Mesenchymal stem cell (in vitro differentiated cells and primary cell): ENCODE measurements around the gene RPTOR.
A peak's percentile ranks its signal among the peaks of the same experiment; 100 is the strongest.

ENCODE experiments used
- DNase-seq: peaks from one replicate; pipeline ENCODE4 v3.0.0-alpha.2; 2013
- H2AFZ ChIP-seq: one replicate; pipeline ENCODE4 v1.6.1; 2013; ENCODE audit warnings: low read depth, mild to moderate bottlenecking, control low read depth, inconsistent platforms, low read length, moderate library complexity
- H2AK5ac ChIP-seq: 2 replicates; pipeline ENCODE4 v1.6.1; 2013; ENCODE audit warnings: low read length, moderate library complexity, mild to moderate bottlenecking, inconsistent platforms; ENCODE audit not compliant: severe bottlenecking
- H2BK120ac ChIP-seq: one replicate; pipeline ENCODE4 v1.6.1; 2013; ENCODE audit warnings: low read depth, mild to moderate bottlenecking, inconsistent platforms, low read length, moderate library complexity
- H2BK12ac ChIP-seq, 2 experiments: one replicate each; pipeline ENCODE4 v1.6.1; 2013; ENCODE audit warnings: inconsistent platforms in 2 of 2, low read length in 2 of 2, mild to moderate bottlenecking in 2 of 2, moderate library complexity in 2 of 2, control low read depth in 1 of 2
- H2BK15ac ChIP-seq: one replicate; pipeline ENCODE4 v1.6.1; 2013; ENCODE audit warnings: mild to moderate bottlenecking, low read depth, inconsistent platforms; ENCODE audit not compliant: poor library complexity, severe bottlenecking
- H2BK5ac ChIP-seq: 2 replicates; pipeline ENCODE4 v1.6.1; 2013; ENCODE audit warnings: low read depth, mild to moderate bottlenecking, low read length, control low read depth, inconsistent platforms; ENCODE audit not compliant: poor library complexity, severe bottlenecking
- H3K14ac ChIP-seq, 2 experiments: one replicate each; pipeline ENCODE4 v1.6.1; 2013; ENCODE audit warnings: inconsistent platforms in 2 of 2, low read length in 2 of 2, control low read depth in 1 of 2, mild to moderate bottlenecking in 1 of 2, moderate library complexity in 1 of 2
- H3K18ac ChIP-seq, 2 experiments: one replicate each; pipeline ENCODE4 v1.6.1; 2013; ENCODE audit warnings: inconsistent platforms in 2 of 2, low read length in 2 of 2, control low read depth in 1 of 2, low read depth in 1 of 2, mild to moderate bottlenecking in 1 of 2
- H3K23ac ChIP-seq, 2 experiments: one replicate each; pipeline ENCODE4 v1.6.1; 2013; ENCODE audit warnings: inconsistent platforms in 2 of 2, low read length in 2 of 2, mild to moderate bottlenecking in 2 of 2, moderate library complexity in 2 of 2, control low read depth in 1 of 2
- H3K27ac ChIP-seq: 2 replicates; pipeline ENCODE4 v1.5.1; 2013; ENCODE audit warnings: mild to moderate bottlenecking, moderate library complexity, low read length, control low read depth, inconsistent platforms; ENCODE audit not compliant: poor library complexity, severe bottlenecking
- H3K27me3 ChIP-seq, 2 experiments: 2 replicates each; pipeline versions ENCODE4 v1.6.1 to v1.7.0; 2013; ENCODE audit warnings: low read length in 2 of 2, mild to moderate bottlenecking in 2 of 2, moderate library complexity in 2 of 2, control low read depth in 1 of 2, inconsistent platforms in 1 of 2; ENCODE audit not compliant: control insufficient read depth in 1 of 2, insufficient read depth in 1 of 2
- H3K36me3 ChIP-seq, 2 experiments: 2 replicates each; pipeline versions ENCODE4 v1.6.1 to v1.7.0; 2013; ENCODE audit warnings: low read length in 2 of 2, control low read depth in 1 of 2, inconsistent platforms in 1 of 2, low read depth in 1 of 2, mild to moderate bottlenecking in 1 of 2; ENCODE audit not compliant: insufficient read depth in 2 of 2, control insufficient read depth in 1 of 2
- H3K4ac ChIP-seq, 2 experiments: one replicate each; pipeline ENCODE4 v1.6.1; 2013; ENCODE audit warnings: inconsistent platforms in 2 of 2, low read length in 2 of 2, mild to moderate bottlenecking in 2 of 2, moderate library complexity in 2 of 2, control low read depth in 1 of 2, low read depth in 1 of 2
- H3K4me1 ChIP-seq: 2 replicates; pipeline ENCODE4 v1.6.1; 2013; ENCODE audit warnings: low read depth, low read length, control low read depth; ENCODE audit not compliant: control insufficient read depth, insufficient read depth
- H3K4me2 ChIP-seq: 2 replicates; pipeline ENCODE4 v1.6.1; 2013; ENCODE audit warnings: low read length, mild to moderate bottlenecking, inconsistent platforms; ENCODE audit not compliant: poor library complexity, severe bottlenecking
- H3K4me3 ChIP-seq, 2 experiments: 2 replicates each; pipeline versions ENCODE4 v1.5.1 to v1.7.0; 2013; ENCODE audit warnings: low read length in 2 of 2, mild to moderate bottlenecking in 2 of 2, control low read depth in 1 of 2, low read depth in 1 of 2; ENCODE audit not compliant: insufficient read depth in 1 of 2
- H3K79me1 ChIP-seq: replicated peaks from 2 replicates; pipeline ENCODE4 v1.6.1; 2013; ENCODE audit warnings: mild to moderate bottlenecking, control low read depth, low read length, inconsistent platforms; ENCODE audit not compliant: poor library complexity, severe bottlenecking
- H3K9ac ChIP-seq: 2 replicates; pipeline ENCODE4 v1.7.0; 2013; ENCODE audit warnings: mild to moderate bottlenecking, low read length, moderate library complexity
- H3K9me3 ChIP-seq: 2 replicates; pipeline ENCODE4 v1.7.0; 2013; ENCODE audit warnings: mild to moderate bottlenecking, low read length; ENCODE audit not compliant: control insufficient read depth
- H4K8ac ChIP-seq: one replicate; pipeline ENCODE4 v1.6.1; 2013; ENCODE audit warnings: inconsistent platforms, mild to moderate bottlenecking, low read length, moderate library complexity
- H4K91ac ChIP-seq: one replicate; pipeline ENCODE4 v1.6.1; 2013; ENCODE audit warnings: mild to moderate bottlenecking, low read length, inconsistent platforms
- WGBS: methylation state at CpG from one replicate; pipeline ENCODE4 v1.1.7; 2013; ENCODE audit warnings: mixed read lengths; 5-methylcytosine and 5-hydroxymethylcytosine counted together

Gene RPTOR

DNA sequence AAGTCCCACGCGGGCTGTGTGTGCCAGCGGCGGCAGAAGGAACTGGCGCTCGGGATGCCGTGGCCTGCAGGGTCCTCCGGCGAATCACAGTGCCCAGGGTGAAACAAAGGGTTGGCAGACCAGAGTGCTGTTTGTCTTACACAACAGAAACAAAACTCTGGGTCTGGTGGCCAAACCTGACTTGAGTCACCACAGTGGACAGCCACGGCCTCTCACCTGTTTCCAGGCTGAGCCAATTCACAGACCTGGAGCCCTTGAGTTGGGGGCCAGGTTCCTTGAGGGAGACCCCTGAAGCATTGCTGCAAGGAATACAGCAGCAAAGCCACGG is 444.9 kb downstream of the RPTOR start:
- no peak overlapping the region for H3K9ac ChIP-seq
- WGBS = 87% methylated on average over 11 of the region's 11 CpGs
- H2BK5ac ChIP-seq = no peak overlapping the region
- no peak overlapping the region for H3K23ac ChIP-seq
- peaks cover 0 to 6% of the 10 kb centered on the region in 2 experiments for H3K36me3 ChIP-seq
- peak overlapping the region; percentile 4 for H2AK5ac ChIP-seq
- no peak for DNase-seq
- peak overlapping the region in 1 of 2 experiments; percentile 63 for H3K18ac ChIP-seq
- H3K27ac ChIP-seq = no peak overlapping the region
- no peak overlapping the region for H2AFZ ChIP-seq
- no peaks in the 10 kb centered on the region for H3K27me3 ChIP-seq
- H3K79me1 ChIP-seq = peaks cover 13% of the 10 kb centered on the region
- H3K9me3 ChIP-seq = no peaks in the 10 kb centered on the region
- H3K4me1 ChIP-seq = peaks cover 24% of the 10 kb centered on the region
- no peak overlapping the region for H3K14ac ChIP-seq
- no peak overlapping the region for H3K4ac ChIP-seq
- H2BK120ac ChIP-seq = no peak overlapping the region
- no peak overlapping the region for H2BK15ac ChIP-seq
- H3K4me3 ChIP-seq = no peak overlapping the region
- no peak overlapping the region for H4K91ac ChIP-seq
- H4K8ac ChIP-seq = peak overlapping the region; percentile 70
- H3K4me2 ChIP-seq = no peak overlapping the region
- H2BK12ac ChIP-seq = no peak overlapping the region

DNA sequence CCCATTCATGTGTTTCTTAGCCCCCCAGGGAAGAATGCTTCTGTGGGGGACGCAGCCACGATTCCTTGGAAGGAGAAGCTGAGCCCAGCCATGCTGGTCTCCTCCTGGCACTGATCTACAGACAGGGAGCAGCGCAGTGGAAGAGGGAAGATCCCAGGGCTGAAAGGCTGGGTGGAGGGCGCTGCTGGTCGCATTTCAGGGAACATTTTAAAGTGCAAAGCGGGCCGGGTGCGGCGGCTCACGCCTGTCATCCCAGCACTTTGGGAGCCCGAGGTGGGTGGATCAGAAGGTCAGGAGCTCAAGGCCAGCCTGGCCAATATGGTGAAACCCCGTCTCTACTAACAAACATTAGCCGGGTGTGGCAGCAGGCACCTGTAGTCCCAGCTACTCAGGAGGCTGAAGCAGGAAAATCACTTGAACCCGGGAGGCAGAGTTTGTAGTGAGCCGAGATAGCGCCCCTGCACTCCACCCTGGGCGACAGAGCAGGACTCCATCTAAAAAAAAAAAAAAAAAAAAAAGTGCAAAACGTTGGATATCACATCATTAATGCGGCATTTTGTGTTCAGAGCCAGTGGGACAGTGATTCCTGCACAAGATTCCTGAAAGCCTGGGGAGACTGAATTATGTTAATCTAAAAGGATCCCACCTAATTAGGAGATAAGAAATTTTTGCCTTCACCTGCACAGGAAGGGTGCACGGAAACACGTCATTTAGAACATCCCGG is 446.4 kb downstream of the RPTOR start:
- Histone ChIP-seq H3K79me1 (peaks cover 13% of the 10 kb centered on the region), H2BK5ac (no peak overlapping the region), H3K27ac (no peak overlapping the region), H2AFZ (peak overlapping the region; percentile 79), H2BK12ac (no peak overlapping the region), H3K9ac (peak overlapping the region; percentile 91), H3K4me3 (peak overlapping the region; percentile 82 to 85), H3K4me2 (peak overlapping the region; percentile 67), H3K14ac (no peak overlapping the region), H3K4ac (peak overlapping the region; percentile 31 to 81), H3K9me3 (no peaks in the 10 kb centered on the region), H2BK120ac (peak overlapping the region; percentile 64), H3K4me1 (peaks cover 21% of the 10 kb centered on the region), H4K8ac (peak overlapping the region; percentile 81), H4K91ac (no peak overlapping the region), H3K36me3 (peaks cover 10 to 20% of the 10 kb centered on the region in 2 experiments), H3K23ac (no peak overlapping the region), H3K18ac (peak overlapping the region in 1 of 2 experiments; percentile 67), H2AK5ac (no peak overlapping the region), H3K27me3 (no peaks in the 10 kb centered on the region), H2BK15ac (no peak overlapping the region)
- DNase-seq = no peak
- 57% methylated on average over 20 of the region's 22 CpGs for WGBS

DNA sequence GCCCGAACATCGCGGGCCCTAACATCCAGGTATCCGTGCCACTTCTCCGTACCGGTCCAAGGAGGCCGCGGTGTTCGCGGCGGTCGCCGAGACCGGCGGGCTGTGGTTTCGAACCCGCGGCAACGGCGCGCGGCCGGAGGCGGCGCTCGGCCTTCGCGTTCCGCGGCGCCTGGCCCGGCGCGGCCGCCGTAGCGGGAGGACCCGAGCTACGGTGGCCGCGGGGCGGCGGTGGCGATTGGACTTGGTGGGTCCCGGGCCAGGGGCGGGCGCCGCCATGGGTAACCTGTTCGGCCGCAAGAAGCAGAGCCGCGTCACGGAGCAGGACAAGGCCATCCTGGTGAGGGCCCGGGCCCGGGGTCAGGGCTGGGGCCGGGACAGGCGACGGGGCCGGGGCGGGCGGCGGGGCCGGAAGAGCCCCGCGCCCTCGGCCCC is 447.0 kb downstream of the RPTOR start, which contains the start of gene CHMP6:
Gene CHMP6, plus strand, starts transcription at position 197 of the 432 bp plus-strand sequence. Its CDS starts 78 bp downstream, at position 275.
- H2BK120ac ChIP-seq = peak within 1 kb of the TSS; percentile 64
- 2% methylated on average over 19 of the region's 66 CpGs for WGBS
- H2BK12ac ChIP-seq = no peak within 1 kb of the TSS
- peaks cover 21% of the 10 kb centered on the region for H3K4me1 ChIP-seq
- H3K27ac ChIP-seq = no peak within 1 kb of the TSS
- H3K18ac ChIP-seq = peak within 1 kb of the TSS; percentile 72 to 82
- peak; percentile 75 for DNase-seq
- H2AK5ac ChIP-seq = no peak within 1 kb of the TSS
- H3K36me3 ChIP-seq = peaks cover 15 to 25% of the 10 kb centered on the region in 2 experiments
- peak within 1 kb of the TSS; percentile 31 to 81 for H3K4ac ChIP-seq
- H3K4me2 ChIP-seq = peak within 1 kb of the TSS; percentile 96
- peak within 1 kb of the TSS; percentile 75 for H2BK15ac ChIP-seq
- H3K14ac ChIP-seq = no peak within 1 kb of the TSS
- no peak within 1 kb of the TSS for H2BK5ac ChIP-seq
- H4K91ac ChIP-seq = peak within 1 kb of the TSS; percentile 74
- H4K8ac ChIP-seq = peak within 1 kb of the TSS; percentile 90
- H3K9ac ChIP-seq = peak within 1 kb of the TSS; percentile 91
- peak within 1 kb of the TSS; percentile 82 to 85 for H3K4me3 ChIP-seq
- no peaks in the 10 kb centered on the region for H3K9me3 ChIP-seq
- peaks cover 13% of the 10 kb centered on the region for H3K79me1 ChIP-seq
- H2AFZ ChIP-seq = peak within 1 kb of the TSS; percentile 79
- H3K27me3 ChIP-seq = no peaks in the 10 kb centered on the region
- H3K23ac ChIP-seq = peak within 1 kb of the TSS in 1 of 2 experiments; percentile 30

GRCh38 chr17:80992077-80992947 is 447.7 kb downstream of the RPTOR start:
- no peak overlapping the region for H2BK5ac ChIP-seq
- H3K23ac ChIP-seq = peak overlapping the region in 1 of 2 experiments; percentile 30
- 8% methylated on average over 73 of the region's 90 CpGs for WGBS

More at GRCh38 chr17:80992077-80992947, 447.7 kb downstream of the RPTOR start:
- Histone ChIP-seq H3K9me3 (no peaks in the 10 kb centered on the region), H3K18ac (peak overlapping the region; percentile 72 to 82), H3K79me1 (peaks cover 13% of the 10 kb centered on the region), H2BK120ac (peak overlapping the region; percentile 57), H2AFZ (no peak overlapping the region), H4K8ac (peak overlapping the region; percentile 90), H4K91ac (peak overlapping the region; percentile 74), H3K4me2 (peak overlapping the region; percentile 96), H2BK15ac (peak overlapping the region; percentile 75), H2AK5ac (no peak overlapping the region), H3K4me3 (peak overlapping the region; percentile 82 to 85), H3K36me3 (peaks cover 22 to 32% of the 10 kb centered on the region in 2 experiments), H3K4ac (peak overlapping the region in 1 of 2 experiments; percentile 81), H3K9ac (peak overlapping the region; percentile 91), H3K4me1 (peaks cover 19% of the 10 kb centered on the region), H3K14ac (no peak overlapping the region), H3K27me3 (no peaks in the 10 kb centered on the region), H3K27ac (no peak overlapping the region), H2BK12ac (no peak overlapping the region)
- DNase-seq = peak; percentile 26
